Stimulated activated CD4-positive, alpha-beta T cell treated with anti-CD3 and anti-CD28 coated beads, Interleukin-1b, Interleukin-23, amount 100 ng/mL, for 4 hours (primary cell): ENCODE data around the gene GBX2.

Experiments used
- DNase-seq, 2 donors: peaks; one replicate each; pipeline ENCODE4 v3.0.0-alpha.2; 2020; ENCODE audit warnings: low read depth in 2 of 2

The GBX2 gene

DNA sequence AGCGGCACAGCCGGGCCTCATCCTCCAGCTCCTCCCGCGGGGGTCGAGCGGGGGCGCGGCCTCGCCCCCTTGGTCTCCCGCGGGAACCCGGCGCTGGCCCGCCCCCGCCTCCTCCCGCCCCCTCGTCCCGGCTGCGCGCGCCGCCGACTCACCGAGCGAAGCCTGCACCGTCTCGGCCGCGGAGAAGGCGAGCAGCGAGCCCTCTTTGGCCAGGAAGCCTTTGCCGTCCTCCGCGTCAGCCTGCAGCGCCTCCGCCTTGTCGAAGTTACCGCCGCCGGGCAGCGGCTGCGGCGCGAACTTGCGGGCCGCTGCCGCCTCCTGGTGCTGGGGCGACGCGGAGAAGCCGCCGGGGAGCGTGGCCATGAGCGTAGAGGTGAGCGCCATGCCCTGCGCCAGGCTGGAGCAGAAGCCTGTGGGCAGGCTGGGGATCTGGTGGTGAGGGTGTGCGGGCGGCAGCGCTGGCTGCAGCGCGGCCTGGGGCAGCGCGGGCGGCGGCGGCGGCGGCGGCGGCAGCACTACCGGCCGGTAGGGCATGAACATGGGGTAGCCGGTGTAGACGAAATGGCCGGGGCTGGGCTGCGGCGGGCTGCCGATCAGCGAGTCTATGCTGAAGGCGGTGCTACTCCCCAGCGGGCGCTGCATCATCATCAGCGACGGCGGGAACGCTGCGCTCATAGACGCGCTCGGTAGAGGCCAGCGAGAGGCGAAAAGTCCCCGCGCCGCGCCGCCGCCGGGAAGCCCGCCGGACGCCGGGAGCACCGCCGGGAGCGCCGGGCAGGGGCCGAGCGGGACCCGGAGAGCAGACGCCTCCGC lies 683 bp downstream of the GBX2 start:
- no peak for DNase-seq

- DNase-seq, result no peak
These were observed 1.3 kb downstream of the GBX2 start for GRCh38 chr2:236166796-236167296.

DNA sequence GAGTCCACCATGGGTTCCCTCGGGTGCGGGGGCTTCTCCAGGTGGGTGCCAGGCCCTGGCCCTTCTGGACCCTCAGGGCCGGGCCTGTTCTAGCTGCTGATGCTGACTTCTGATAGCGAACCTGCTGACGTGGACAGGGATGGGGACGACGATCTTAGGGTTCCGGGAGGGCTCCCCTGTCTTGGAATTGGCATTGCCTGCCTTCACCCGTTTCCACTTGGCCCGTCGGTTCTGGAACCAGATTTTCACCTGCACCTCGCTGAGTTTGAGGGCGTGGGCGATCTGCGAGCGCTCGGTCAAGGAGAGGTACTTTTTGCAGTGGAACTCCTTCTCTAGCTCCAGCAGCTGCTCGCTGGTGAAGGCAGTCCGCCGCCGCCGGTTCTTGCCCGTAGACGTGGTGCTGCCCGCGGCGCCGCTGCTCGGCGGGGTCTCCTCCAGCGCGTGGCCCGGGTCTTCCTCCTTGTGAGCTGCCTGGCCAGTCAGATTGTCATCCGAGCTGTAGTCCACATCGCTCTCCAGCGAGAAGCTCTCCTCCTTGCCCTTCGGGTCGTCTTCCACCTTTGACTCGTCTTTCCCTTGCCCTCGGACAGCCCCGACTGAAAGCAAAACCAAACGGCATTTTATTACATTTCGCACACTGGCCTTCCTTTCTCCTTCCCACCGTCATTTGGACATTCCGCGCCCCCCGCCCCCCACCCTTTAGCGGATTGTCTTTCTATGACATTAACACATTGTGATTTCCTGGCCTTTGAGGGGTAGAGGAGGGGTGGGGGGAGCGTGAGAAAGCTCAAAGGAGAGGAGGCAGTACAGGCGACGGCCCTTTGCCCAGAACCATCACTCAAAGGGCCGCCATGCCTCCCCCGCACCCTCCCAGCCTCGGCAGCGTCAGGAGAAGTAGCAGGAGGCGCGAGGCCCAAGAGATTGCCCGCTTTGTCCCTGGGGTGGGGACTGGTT lies 2.1 kb downstream of the GBX2 start:
- no peak for DNase-seq

GRCh38 chr2:236164925-236165841 lies 3.0 kb downstream of the GBX2 start:
- no peak for DNase-seq

DNA sequence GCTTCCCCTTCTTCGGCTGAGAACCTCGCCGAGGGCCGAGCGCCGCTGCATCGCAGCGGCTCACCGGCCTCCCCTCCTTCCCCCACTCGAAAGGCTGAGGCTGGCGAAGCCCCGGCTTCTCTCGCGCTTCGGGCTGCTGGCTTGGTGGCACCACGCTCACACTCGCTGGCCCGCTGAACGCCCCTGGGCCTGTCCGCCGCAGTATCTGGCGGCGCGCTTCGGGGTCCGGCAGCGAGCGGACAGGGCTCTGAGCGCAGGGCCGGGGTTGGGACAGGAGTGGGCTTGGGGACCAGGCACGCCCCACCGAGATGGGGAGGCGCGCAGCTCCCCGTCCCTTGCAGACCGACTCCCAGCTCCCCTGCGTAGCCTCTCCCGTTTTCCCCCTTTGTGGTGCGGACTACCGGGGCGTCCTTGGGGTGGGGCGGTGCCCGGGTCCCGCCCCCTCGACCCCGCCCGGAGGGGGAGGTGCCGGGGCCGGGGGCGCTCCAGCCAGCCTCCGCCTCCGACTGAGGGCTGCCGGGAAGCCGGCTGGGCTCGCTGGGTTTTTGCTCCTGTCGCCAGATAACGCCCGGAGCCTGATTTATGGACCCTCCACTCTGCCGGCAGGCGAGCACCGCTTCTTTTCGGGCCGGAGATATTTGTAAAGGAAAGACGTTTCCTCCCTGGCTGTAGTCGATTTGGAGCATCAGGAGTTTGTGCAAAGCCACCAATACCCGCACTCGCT lies 3.8 kb downstream of the GBX2 start:
- no peak for DNase-seq

DNA sequence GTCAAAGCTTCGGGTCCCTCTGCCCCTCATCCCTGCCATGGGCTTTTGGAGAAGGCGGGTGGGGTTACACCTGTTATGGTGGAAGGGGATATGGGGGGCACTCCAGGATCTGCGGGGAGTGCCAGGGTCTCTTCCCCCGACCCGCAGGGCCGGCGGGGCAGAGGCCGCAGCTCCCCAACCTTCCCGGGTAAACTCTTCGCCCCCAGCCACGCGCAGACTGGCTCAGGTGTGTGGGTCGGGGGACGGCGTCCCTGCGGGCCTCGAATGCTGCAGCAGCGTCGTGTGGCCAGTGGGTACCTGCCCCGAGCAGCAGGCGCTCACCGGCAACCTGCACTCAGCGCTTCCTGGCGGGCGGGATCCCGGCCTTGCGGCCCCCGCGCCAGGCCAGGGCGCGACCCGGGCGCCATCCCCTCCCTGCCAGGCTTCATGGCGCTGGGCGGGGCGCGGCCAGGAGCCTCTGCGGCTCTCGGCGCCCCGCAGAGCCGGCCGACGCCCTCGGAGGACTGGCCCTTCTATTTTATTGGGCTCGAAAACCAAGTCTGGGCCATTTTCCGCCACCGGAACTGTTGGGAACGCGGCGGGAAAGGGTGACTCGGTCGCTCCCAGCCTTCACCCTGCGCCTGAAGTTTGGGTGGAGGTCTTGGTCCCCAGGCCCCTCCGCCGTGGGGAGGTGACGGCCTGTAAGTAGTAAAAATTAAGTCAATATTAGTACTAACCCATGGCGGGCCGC lies 4.5 kb downstream of the GBX2 start:
- no peak for DNase-seq

DNA sequence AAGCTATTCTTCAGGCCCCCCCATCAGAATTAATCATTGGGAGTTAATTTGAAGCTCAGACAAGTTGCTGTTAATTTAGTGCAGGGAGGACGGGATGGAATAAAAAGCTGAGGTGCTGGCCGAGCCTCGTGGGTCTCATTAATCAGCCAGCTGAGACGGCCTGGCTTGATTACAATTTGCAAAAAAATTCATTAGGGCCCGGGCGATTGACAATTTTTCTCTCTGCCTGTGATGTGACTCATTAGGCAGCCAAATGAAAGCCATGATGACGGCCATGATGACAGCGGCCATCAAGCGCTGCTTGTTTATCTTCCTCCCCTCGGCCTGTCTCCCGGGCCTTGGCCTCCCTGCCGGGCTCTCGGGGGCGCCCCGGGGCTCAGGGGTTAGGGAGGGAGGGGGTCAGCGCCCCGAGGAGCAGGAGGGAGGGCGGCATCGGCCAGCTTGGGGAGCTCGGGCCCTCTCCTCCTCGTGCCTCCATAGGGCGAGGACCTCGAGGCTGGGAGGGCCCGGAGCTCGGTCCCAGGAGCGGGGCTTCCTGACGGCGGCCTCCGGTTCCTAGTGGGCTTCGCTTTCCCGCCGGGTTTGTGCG lies 5.2 kb downstream of the GBX2 start:
- no peak for DNase-seq

DNA sequence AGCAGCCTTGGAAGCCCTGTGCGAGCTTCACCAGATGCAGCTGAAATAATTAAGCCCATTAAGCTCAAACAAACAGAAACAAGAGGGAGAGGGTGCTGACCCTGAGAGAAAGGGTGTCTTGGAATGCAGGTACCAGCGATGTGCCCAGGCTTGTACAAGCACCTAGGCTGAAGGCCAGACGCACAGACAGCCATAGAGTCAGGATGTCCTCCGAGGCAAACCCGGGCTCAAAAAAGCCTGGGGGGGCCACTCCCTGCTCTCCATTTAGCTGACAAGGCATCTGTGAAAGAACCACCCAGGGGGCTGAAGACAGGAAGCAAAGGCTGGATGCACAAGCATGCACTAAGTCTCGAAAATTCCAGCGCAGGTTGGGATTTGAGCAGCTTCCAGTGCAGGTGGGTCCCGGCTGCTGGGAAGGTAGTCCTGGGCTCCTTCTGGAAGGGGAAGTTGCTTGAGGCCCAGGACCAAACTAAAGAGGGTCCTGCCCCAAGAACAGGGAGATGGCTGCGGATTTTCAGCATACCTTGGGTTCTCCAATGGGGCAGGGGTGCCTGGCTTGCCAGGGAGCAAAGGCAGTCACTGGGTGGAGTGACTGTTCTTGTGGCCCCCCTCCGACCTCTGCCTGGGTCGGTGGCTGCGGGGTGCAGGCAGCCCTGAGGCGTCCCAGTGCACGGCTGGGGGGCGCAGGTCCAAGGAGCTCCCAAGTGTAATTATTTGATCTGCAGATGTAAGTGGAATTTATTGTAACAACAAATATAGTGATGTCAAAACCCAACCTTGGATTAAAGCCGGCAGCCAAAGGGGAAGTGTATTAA lies 5.9 kb downstream of the GBX2 start:
- DNase-seq, result no peak

DNA sequence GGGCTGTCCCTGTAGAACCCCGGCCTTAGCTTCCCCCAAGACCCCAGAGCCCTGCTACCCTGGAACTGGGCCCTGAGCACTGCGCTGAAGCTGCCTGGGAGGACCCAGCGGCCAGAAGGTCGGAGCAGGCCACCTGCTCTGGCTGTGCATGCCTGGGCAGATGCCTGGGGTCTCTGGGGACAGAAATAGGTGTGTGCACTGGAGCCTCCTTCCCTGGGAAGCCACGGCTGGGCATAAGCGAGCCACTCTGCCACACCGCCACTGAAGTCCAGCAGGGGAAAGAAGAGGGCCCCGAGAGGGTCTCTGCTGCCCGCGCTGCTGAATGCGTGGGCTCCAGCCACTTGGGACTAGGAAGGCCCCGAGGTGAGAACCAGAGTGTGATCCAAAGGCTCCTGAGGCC lies 6.7 kb downstream of the GBX2 start:
- no peak for DNase-seq

DNA sequence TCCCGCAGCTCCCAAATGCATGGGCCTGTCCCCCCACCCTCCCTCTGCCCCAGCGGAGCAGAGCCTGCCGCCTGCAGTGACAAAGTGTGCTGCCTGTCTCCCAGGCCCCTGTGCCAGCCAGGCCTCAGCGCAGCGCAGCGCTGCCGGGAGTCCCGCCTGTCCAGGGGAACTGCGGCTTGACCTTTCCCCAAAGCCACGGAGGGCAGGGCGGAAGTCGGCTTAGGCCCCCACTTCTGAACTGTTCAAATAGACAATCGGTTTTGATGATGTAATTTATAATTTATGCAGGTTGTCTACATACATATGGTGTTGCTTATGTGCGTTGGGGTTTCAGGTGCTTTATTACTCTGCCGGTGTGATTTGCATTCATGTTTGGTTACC lies 7.1 kb downstream of the GBX2 start:
- no peak for DNase-seq

DNA sequence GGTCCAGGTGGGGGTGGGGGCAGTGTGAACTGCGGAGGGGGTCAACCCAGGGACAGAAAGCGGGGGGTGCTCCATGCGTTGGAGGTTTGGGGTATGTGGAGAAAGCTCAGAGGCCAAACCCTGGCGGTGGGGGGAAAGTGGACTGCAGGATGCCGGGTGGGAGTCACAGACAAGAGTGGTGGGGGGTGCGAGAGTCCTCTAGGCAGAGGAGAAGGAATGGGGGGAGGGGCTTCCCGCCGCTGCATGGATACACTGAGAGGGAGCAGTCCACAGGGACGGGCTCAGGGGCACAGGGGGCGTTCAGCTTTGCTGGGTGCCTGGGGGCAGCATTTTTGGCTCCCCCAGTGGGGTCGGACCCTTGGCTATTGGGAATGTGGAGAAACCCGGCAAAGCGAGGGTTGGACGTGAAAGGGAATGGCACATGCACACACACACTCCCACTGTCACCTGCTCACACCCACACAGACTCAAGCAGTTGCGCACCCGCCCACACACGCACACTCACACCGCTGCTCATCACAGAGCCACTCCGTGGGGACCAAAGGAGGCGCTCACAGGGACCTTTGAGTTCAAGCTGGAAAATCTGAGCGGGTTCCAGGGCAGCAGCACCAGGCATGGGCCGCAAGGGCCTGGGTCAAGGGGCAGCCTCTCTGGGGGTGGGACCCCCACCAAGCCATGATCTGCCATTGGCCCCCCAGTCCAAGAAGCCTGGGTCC lies 7.7 kb downstream of the GBX2 start:
- DNase-seq, result no peak

GRCh38 chr2:236159778-236160170 lies 8.4 kb downstream of the GBX2 start:
- no peak for DNase-seq

GRCh38 chr2:236158969-236159777 lies 9.0 kb downstream of the GBX2 start:
- DNase-seq, result no peak

DNA sequence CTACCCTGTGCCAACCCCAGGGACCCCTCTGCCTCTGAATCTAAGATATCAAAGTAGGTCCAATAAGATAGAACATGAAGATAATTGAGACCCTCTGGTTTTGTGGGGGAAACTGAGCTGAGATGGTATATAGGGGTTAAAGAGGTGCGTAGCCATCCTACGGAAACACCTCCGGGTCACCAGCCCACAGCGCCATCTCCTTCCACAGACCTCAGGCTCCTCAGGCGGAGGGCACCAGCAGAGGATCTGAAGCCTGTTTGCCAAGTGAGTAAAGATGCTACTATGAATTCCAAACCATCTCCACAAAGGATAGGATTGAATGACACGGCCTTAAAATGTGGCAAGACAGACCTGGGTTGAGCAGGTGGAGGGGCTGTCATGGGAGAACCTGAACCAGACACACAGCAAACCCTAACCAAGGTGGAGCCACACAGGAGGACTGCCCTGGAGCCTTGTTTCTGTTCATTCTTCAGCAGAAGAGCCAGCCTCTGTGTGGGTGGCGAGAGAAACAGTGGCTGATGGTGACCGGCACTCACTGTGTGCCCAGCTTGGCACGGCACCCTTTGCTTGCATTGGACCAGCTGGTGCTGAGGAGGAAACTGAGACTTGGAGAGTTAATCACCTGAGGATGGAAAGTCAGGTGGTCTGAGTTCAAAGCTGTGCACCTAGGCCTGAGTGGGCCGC lies 10.2 kb downstream of the GBX2 start:
- no peak for DNase-seq

DNA sequence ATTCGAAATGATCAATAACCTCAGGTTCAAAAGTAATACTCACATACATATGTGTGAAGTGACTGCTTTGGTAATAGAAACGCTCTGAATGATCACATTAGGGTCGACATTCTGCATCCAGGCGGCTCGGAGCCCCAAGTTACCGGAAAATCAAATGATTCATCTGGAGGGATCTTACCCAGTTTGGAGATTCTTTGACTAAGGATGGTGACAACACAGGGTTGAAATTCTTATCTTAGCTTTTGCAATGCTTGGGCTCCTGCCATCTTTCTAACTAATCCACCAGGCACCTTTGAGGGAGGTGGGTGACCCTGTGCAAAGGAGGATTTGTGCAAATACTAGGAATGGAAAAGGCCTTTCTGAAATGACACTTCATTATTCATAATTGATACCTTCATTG lies 10.8 kb downstream of the GBX2 start:
- DNase-seq, result no peak

- DNase-seq, result no peak
These were observed 11.4 kb downstream of the GBX2 start for GRCh38 chr2:236156860-236157194.
